IMR-90 (cell line): ENCODE data around the gene ACSM6. TPM values are rescaled to one million over a fixed set of nuclear protein-coding genes. Genes with fewer than 3 reads are reported as not detected.
A peak's percentile ranks its signal among the peaks of the same experiment; 100 is the strongest.
"Not testable (repeated sequence)": the region's sequence is repeated elsewhere in the genome, so short reads cannot be mapped to it uniquely, and the experiment has no call there.

ENCODE experiments used
- ATAC-seq: fragments of 200-7000 bp; cut with Tn5 transposase; 2 replicates; pipeline ENCODE4 v1.9.1; 2020; ENCODE audit warnings: low read depth, mild to moderate bottlenecking, moderate library complexity
- BruUV-seq: library from RNA; stranded (reverse); fragments of 400-500 nt; replicated peaks from 2 replicates; lab custom pipeline; 2021; lab: Mats Ljungman, UMichigan
- CTCF ChIA-PET: fragments of 300-600 bp; formaldehyde crosslinking; extraction: SDS; loops from one replicate; lab custom pipeline; 2021; ENCODE audit warnings: antibody characterized with exemption; lab: Yijun Ruan, JAX
- POLR2A ChIA-PET: fragments of 300-600 bp; sonication (Branson Sonifier 250); formaldehyde crosslinking; loops from one replicate; lab custom pipeline; 2022; ENCODE audit warnings: antibody characterized with exemption; ENCODE audit not compliant: unreplicated experiment; lab: Charles Lee
- DNase-seq: peaks from one replicate; pipeline ENCODE4 v3.0.0; 2013
- H2AFZ ChIP-seq: replicated peaks from 2 replicates; pipeline ENCODE3; 2013; ENCODE audit warnings: low read length, mild to moderate bottlenecking; ENCODE audit not compliant: poor library complexity
- H2AK5ac ChIP-seq: 2 replicates; pipeline ENCODE4 v1.6.1; 2013; ENCODE audit warnings: low read depth, low read length, inconsistent platforms
- H2AK9ac ChIP-seq: replicated peaks from 2 replicates; pipeline ENCODE3; 2013; ENCODE audit warnings: mild to moderate bottlenecking, low read depth, low read length, moderate library complexity; ENCODE audit not compliant: poor library complexity
- H2BK120ac ChIP-seq: 2 replicates; pipeline ENCODE4 v1.6.1; 2013; ENCODE audit warnings: low read depth, low read length, inconsistent platforms
- H2BK15ac ChIP-seq: 3 replicates; pipeline ENCODE4 v1.6.1; 2013; ENCODE audit warnings: low read depth, low read length, inconsistent platforms
- H2BK20ac ChIP-seq: 2 replicates; pipeline ENCODE4 v1.6.1; 2013; ENCODE audit warnings: low read depth, mild to moderate bottlenecking, inconsistent platforms, low read length, moderate library complexity
- H2BK5ac ChIP-seq: 2 replicates; pipeline ENCODE4 v1.6.1; 2013; ENCODE audit warnings: mild to moderate bottlenecking, low read depth, low read length, inconsistent platforms; ENCODE audit not compliant: poor library complexity, severe bottlenecking
- H3K14ac ChIP-seq: replicated peaks from 2 replicates; pipeline ENCODE4 v1.6.1; 2013; ENCODE audit warnings: low read depth, low read length, inconsistent platforms
- H3K18ac ChIP-seq: 2 replicates; pipeline ENCODE4 v1.6.1; 2013; ENCODE audit warnings: low read depth, low read length, control low read depth
- H3K23ac ChIP-seq: 2 replicates; pipeline ENCODE4 v1.6.1; 2013; ENCODE audit warnings: low read depth, low read length, inconsistent platforms
- H3K27ac ChIP-seq: 2 replicates; pipeline ENCODE4 v1.5.1; 2013; ENCODE audit warnings: mild to moderate bottlenecking, control low read depth, low read length; ENCODE audit not compliant: insufficient read depth
- H3K27me3 ChIP-seq: 2 replicates; pipeline ENCODE4 v1.6.1; 2013; ENCODE audit warnings: low read length; ENCODE audit not compliant: control insufficient read depth, insufficient read depth
- H3K36me3 ChIP-seq: 2 replicates; pipeline ENCODE4 v1.6.1; 2013; ENCODE audit warnings: low read length, mixed read lengths; ENCODE audit not compliant: control insufficient read depth, insufficient read depth
- H3K4ac ChIP-seq: 2 replicates; pipeline ENCODE4 v1.6.1; 2013; ENCODE audit warnings: low read depth, low read length, inconsistent platforms
- H3K4me1 ChIP-seq: 2 replicates; pipeline ENCODE4 v1.6.1; 2013; ENCODE audit warnings: low read length, mixed read lengths; ENCODE audit not compliant: control insufficient read depth, insufficient read depth
- H3K4me2 ChIP-seq: 2 replicates; pipeline ENCODE4 v1.6.1; 2013; ENCODE audit warnings: low read depth, mild to moderate bottlenecking, control low read depth, low read length, moderate library complexity
- H3K4me3 ChIP-seq: 2 replicates; pipeline ENCODE4 v1.5.1; 2013; ENCODE audit warnings: low read depth, mild to moderate bottlenecking, control low read depth, low read length, moderate library complexity; ENCODE audit not compliant: insufficient read depth
- H3K56ac ChIP-seq: 2 replicates; pipeline ENCODE4 v1.6.1; 2013; ENCODE audit warnings: low read length, inconsistent platforms; ENCODE audit not compliant: insufficient read depth; ENCODE audit errors: extremely low read depth
- H3K79me1 ChIP-seq, 2 experiments: 2 replicates each; pipeline ENCODE4 v1.6.1; 2013; ENCODE audit warnings: low read length in 2 of 2, inconsistent platforms in 1 of 2, low read depth in 1 of 2
- H3K9ac ChIP-seq: 2 replicates; pipeline ENCODE4 v1.6.1; 2013; ENCODE audit warnings: low read depth, low read length, control low read depth
- H3K9me1 ChIP-seq: 2 replicates; pipeline ENCODE4 v1.6.1; 2013; ENCODE audit warnings: low read length, inconsistent platforms; ENCODE audit not compliant: insufficient read depth
- H3K9me3 ChIP-seq: 2 replicates; pipeline ENCODE4 v1.6.1; 2013; ENCODE audit warnings: low read length; ENCODE audit not compliant: control insufficient read depth, insufficient read depth
- H4K20me1 ChIP-seq: 2 replicates; pipeline ENCODE4 v1.6.1; 2013; ENCODE audit warnings: low read length, inconsistent platforms; ENCODE audit not compliant: insufficient read depth
- H4K5ac ChIP-seq: 2 replicates; pipeline ENCODE4 v1.6.1; 2013; ENCODE audit warnings: mild to moderate bottlenecking, low read depth, low read length, control low read depth
- H4K8ac ChIP-seq, 2 experiments: 2 replicates each; pipeline ENCODE4 v1.6.1; 2013; ENCODE audit warnings: low read depth in 2 of 2, low read length in 2 of 2, control low read depth in 1 of 2, inconsistent platforms in 1 of 2
- H4K91ac ChIP-seq: 2 replicates; pipeline ENCODE4 v1.6.1; 2013; ENCODE audit warnings: low read depth, low read length, inconsistent platforms; ENCODE audit not compliant: insufficient read depth
- BHLHE40 ChIP-seq: fragments of 150-350 bp; IDR thresholded peaks from 2 replicates; pipeline ENCODE4 v1.6.1; 2016; ENCODE audit warnings: mild to moderate bottlenecking, low read depth, low read length
- CEBPB ChIP-seq: IDR thresholded peaks from 2 replicates; pipeline ENCODE4 v1.6.1; 2012; ENCODE audit warnings: low read depth, low read length, improper control_type of control experiment
- CHD1 ChIP-seq: IDR thresholded peaks from 2 replicates; pipeline ENCODE4 v1.6.1; 2012; ENCODE audit warnings: low read depth, low read length, improper control_type of control experiment
- FOS ChIP-seq: fragments of 150-350 bp; IDR thresholded peaks from 2 replicates; pipeline ENCODE4 v1.6.1; 2016; ENCODE audit warnings: low read depth, low read length
- MAFK ChIP-seq: IDR thresholded peaks from 2 replicates; pipeline ENCODE4 v1.6.1; 2012; ENCODE audit warnings: low read depth, low read length, improper control_type of control experiment
- NFE2L2 ChIP-seq: fragments of 150-350 bp; IDR thresholded peaks from 2 replicates; pipeline ENCODE4 v1.6.1; 2016; ENCODE audit warnings: low read depth, mild to moderate bottlenecking, low read length
- RAD21 ChIP-seq: IDR thresholded peaks from 2 replicates; pipeline ENCODE4 v1.6.1; 2012; ENCODE audit warnings: low read length, improper control_type of control experiment
- RFX5 ChIP-seq: IDR thresholded peaks from 2 replicates; pipeline ENCODE4 v1.8.0; 2012; ENCODE audit warnings: low read depth, mild to moderate bottlenecking, low read length, moderate library complexity
- WGBS, 2 experiments: methylation state at CpG; one replicate each; pipeline versions ENCODE4 v1.1.5 to v1.1.7; 2013; ENCODE audit warnings: missing lambda C conversion rate in 2 of 2; ENCODE audit not compliant: insufficient read length in 1 of 2; ENCODE audit errors: extremely low coverage in 2 of 2; 5-methylcytosine and 5-hydroxymethylcytosine counted together
- dilution Hi-C: fragments of 300-500 bp; cut with HindIII; formaldehyde crosslinking; loops from one replicate; pipeline ENCODE4 v1.14.3; 2018; ENCODE audit warnings: low sequenced_read_pairs; ENCODE audit not compliant: unreplicated experiment
- in situ Hi-C: fragments of 300-500 bp; cut with MboI; formaldehyde crosslinking; loops from 3 replicates; pipeline ENCODE4 v1.14.3; 2019; ENCODE audit warnings: low sequenced_read_pairs, inconsistent platforms, mixed read lengths
- intact Hi-C: fragments of 100-400 bp; cut with micrococcal nuclease; formaldehyde crosslinking; loops from 2 replicates; pipeline ENCODE4 v1.10.0; 2022
- polyA plus RNA-seq, 3 experiments: library from polyadenylated mRNA; depleted of rRNA; stranded (reverse); fragments of >200 nt; gene quantifications; 2 replicates each; pipeline ENCODE4 v1.2.3, GENCODE V29; 2012; ENCODE audit warnings: low replicate concordance in 1 of 3
- total RNA-seq: library from RNA; depleted of rRNA; stranded (reverse); fragments of >200 nt; gene quantifications from 2 replicates; pipeline ENCODE4 v1.2.3, GENCODE V29; 2012

The ACSM6 gene
- total and polyA plus RNA-seq, 2 of the 4 experiments (the other 2 are of a cell fraction), result not detected

GRCh38 chr10:95225136-95225535, 31.1 kb downstream of the ACSM6 start:
- H4K20me1 ChIP-seq, result no peaks in the 10 kb centered on the region
- H3K9ac ChIP-seq, result no peak overlapping the region
- no peak overlapping the region for H3K4ac ChIP-seq
- ATAC-seq (no peak), DNase-seq (no peak)
- intact Hi-C loops (no loop called here), dilution Hi-C loops (no loop called here), in situ Hi-C loops (no loop called here)
- peaks cover 11% of the 10 kb centered on the region for H3K4me1 ChIP-seq
- H2AFZ ChIP-seq, result no peak overlapping the region
- no peaks in the 10 kb centered on the region for H3K9me3 ChIP-seq
- H3K23ac ChIP-seq, result no peak overlapping the region
- ChIA-PET POLR2A (no interaction called here), CTCF (interaction anchor here (0.5 to 1.3 kb wide), 2 partner anchors 18 to 410 kb away, joined by 3 to 4 read pairs; no protein-coding TSS in a partner anchor)
- H3K14ac ChIP-seq, result no peak overlapping the region
- WGBS, 2 experiments, result no CpG with 5 or more reads among the region's 2 CpGs
- no peak overlapping the region for H2AK5ac ChIP-seq
- no peak for TF ChIP-seq RFX5
- TF ChIP-seq CEBPB, result no peak
- no peak for TF ChIP-seq FOS
- TF ChIP-seq NFE2L2, result no peak
- no peak for TF ChIP-seq CHD1
- TF ChIP-seq MAFK, result no peak
- TF ChIP-seq RAD21, result no peak
- TF ChIP-seq BHLHE40, result no peak
- H3K18ac ChIP-seq, result no peak overlapping the region
- no peaks in the 10 kb centered on the region for H3K27me3 ChIP-seq
- H3K56ac ChIP-seq, result no peak overlapping the region
- BruUV-seq, result no TSS peak
- no peak overlapping the region for H4K91ac ChIP-seq
- H3K27ac ChIP-seq, result no peak overlapping the region
- no peak overlapping the region for H4K5ac ChIP-seq
- peaks cover 7% of the 10 kb centered on the region for H3K9me1 ChIP-seq
- H3K4me2 ChIP-seq, result no peak overlapping the region
- no peak overlapping the region for H4K8ac ChIP-seq
- H2BK5ac ChIP-seq, result no peak overlapping the region
- peaks cover 0 to 3% of the 10 kb centered on the region in 2 experiments; a peak in 1 of 4 replicates for H3K79me1 ChIP-seq
- no peaks in the 10 kb centered on the region for H3K36me3 ChIP-seq
- no peak overlapping the region for H3K4me3 ChIP-seq
- no peak overlapping the region for H2AK9ac ChIP-seq
- no peak overlapping the region for H2BK20ac ChIP-seq
- H2BK15ac ChIP-seq, result peak overlapping the region; percentile 63; the same call in 1 of the 3 replicates
- H2BK120ac ChIP-seq, result no peak overlapping the region

- CTCF ChIA-PET, result interaction anchor here (0.6 to 1.7 kb wide), 3 partner anchors 14 to 1675 kb away, joined by 3 to 5 read pairs (median 5); no protein-coding TSS in a partner anchor
Measured at GRCh38 chr10:95228934-95229723, 35.1 kb downstream of the ACSM6 start.

More at GRCh38 chr10:95228934-95229723, 35.1 kb downstream of the ACSM6 start:
- peak overlapping the region; percentile 79 for H3K56ac ChIP-seq
- H3K4me3 ChIP-seq, H3K9ac ChIP-seq, BruUV-seq, H2AK9ac ChIP-seq, H3K9me3 ChIP-seq, H2AFZ ChIP-seq, in situ Hi-C loops, DNase-seq, ATAC-seq, H3K27me3 ChIP-seq, POLR2A ChIA-PET, dilution Hi-C loops, H3K9me1 ChIP-seq, intact Hi-C loops, H4K20me1 ChIP-seq: not testable (repeated sequence)
- H3K4me2 ChIP-seq, result peak overlapping the region; percentile 81; the same call in 1 of the 2 replicates
- peaks cover 16% of the 10 kb centered on the region for H3K4me1 ChIP-seq
- peak overlapping the region; percentile 83 for H3K4ac ChIP-seq
- peak overlapping the region; percentile 99 for H2BK5ac ChIP-seq
- peak overlapping the region; percentile 88 for H2BK20ac ChIP-seq
- no CpG with 5 or more reads among the region's 14 CpGs for WGBS, 2 experiments
- peak overlapping the region; percentile 10 to 84 for H4K8ac ChIP-seq
- H3K14ac ChIP-seq, result peak overlapping the region; percentile 63; the same call in 1 of the 2 replicates
- H3K36me3 ChIP-seq, result peaks cover 18% of the 10 kb centered on the region
- H3K18ac ChIP-seq, result peak overlapping the region; percentile 91
- peak overlapping the region; percentile 68; the same call in 1 of the 2 replicates for H4K91ac ChIP-seq
- peak overlapping the region; percentile 58; the same call in 1 of the 3 replicates for H2BK15ac ChIP-seq
- peaks cover 0 to 27% of the 10 kb centered on the region in 2 experiments; a peak in 2 of 4 replicates for H3K79me1 ChIP-seq
- H2AK5ac ChIP-seq, result peak overlapping the region; percentile 84
- peak overlapping the region; percentile 81 for H3K27ac ChIP-seq
- H2BK120ac ChIP-seq, result peak overlapping the region; percentile 91
- H3K23ac ChIP-seq, result peak overlapping the region; percentile 57; the same call in 1 of the 2 replicates
- peak overlapping the region; percentile 82 for H4K5ac ChIP-seq
